ENCODE results near the gene TMEM238.
"Not testable (repeated sequence)": the region's sequence is repeated elsewhere in the genome, so short reads cannot be mapped to it uniquely, and the experiment has no call there.

The TMEM238 gene

GRCh38 chr19:55401390-55401789 is 17.3 kb upstream of the TMEM238 start:
- DNase-seq (ENCODE audit: low read depth) = not testable (repeated sequence)

DNA sequence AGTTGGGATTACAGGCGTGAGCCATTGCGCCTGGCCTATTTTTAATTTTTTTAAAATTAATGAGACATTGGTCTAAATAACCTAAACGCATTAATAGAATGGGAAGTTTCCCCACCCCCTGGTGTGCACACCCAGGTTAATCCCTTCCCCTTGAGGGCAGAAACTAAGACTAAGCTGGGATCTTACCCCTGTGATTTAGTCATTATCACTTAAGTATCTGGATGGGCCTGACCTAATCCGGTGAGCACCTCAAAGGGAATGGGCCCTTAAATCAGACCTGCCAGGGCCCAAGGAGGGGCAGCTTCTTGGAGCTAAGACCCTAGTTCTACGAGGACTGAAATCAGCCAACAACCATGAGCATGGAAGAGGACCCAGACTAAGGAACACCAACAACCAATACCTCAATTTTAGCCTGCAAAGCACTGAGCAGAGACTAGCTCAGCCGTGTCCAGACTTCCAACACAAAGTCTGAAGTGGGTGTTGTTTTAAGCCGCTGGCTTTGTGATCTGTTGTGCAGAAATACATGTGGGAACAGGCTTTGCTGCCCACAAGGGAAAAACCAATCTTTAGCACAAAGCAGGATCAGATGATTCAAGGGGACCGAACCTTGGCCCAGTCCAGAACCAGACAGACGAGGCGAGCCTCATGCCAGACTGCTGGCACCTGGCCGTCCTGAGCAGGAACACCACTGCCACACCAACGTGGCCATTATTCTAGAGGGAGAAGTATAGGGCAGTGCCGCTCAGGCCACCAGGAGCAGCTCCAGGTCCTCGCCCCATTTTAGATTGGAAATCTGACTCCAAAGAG is 16.4 kb upstream of the TMEM238 start:
- DNase-seq (ENCODE audit: low read depth) = no peak

DNA sequence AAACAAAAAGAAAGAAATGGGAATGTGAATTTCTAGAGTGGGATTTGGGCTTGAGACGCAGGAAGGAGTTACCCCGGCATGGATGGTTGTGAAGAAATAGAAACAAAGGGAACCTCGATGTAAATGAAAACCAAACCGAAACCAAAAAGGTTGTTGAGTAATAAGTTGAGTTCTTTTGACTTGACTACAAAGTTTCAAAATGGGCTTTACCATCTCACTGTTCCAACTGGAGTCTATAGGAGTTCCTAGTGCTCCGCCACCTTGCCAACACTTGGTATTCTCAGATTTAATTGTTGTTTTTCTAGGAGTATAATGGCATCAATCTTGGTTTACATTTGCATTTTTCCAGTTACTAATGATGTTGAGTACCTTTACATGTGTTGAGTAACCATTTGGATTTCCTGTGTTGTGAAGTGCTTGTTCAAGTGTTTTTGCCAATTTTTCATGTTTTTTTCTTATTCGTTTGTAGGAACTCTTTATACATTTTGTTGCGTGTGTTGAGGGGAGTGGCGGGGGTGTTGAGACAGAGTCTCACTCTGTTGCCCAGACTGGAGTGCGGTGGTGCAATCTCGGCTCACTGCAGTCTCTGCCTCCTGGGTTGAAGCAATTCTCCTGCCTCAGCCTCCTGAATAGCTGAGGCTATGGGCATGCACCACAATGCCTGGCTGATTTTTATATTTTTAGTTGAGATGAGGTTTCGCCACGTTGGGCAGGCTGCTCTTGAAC is 14.3 kb upstream of the TMEM238 start:
- DNase-seq (ENCODE audit: low read depth) = no peak

DNA sequence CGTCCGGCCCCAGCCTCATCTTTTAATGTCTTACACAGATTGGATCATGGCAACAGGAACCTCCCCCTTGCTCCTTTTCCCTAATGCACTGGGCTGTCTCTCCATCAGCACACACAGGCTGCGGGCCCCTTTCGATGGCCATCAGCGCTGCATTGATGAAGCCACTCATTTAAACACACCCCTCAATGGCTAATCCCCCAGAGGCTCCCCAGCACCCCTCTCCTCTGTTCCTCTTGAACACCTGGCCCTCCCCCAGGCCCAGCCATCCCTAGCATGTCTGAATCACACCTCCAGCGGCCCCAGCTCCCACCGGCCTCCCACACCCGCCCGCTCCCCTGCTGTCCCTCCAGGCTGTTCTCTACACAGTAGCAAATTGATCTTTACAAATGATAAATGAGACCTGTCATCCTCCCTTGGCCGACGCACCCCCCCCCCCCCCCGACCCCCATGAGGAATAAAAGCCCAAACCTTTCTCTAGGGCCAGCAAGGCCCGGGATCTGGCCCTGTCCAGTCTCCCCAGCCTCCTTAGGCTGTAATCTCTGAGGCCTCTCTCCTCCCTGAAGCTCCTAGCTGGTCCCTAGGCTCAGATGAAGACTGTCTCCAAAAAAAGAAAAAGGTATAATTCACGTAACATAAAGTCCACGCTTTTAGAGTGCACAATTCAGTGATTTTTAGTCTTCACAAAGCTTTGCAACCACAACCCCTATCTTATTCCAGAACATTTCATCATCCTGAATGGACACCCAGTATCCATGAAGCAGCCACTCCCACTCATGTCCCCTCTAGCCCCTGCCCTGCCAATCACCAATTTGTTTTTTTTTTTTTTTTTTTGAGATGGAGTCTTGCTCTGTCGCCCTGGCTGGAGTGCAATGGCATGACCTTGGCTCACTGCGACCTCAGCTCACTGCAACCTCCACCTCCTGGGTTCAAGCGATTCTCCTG is 9.0 kb upstream of the TMEM238 start:
- no peak for DNase-seq (ENCODE audit: low read depth)

- no peak for DNase-seq (ENCODE audit: low read depth)
Observed at GRCh38 chr19:55391702-55392615, 7.9 kb upstream of the TMEM238 start.

DNA sequence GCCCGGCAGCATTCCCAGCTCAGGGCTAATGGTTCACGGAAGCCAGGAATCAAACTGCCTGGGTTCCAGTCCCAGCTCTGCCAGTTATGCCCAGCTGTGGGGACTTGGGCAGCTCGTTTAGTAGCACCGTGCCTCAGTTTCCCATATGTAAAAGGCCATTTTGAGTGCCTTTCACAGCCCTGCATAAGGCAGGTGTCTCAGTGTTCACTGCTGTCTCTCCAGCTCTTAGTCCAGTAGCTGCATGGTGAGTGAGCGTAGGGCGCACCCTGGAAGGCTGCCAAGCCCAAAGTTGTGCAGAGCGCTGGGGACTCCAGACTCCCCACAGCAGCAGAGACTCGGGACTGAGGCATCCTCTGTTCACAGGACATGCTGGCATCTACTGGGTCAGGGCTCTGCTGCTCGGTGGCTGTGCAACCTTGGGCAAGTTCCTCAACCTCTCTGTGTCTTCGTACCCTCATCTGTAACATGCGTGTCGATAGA is 7.1 kb upstream of the TMEM238 start:
- no peak for DNase-seq (ENCODE audit: low read depth)

DNA sequence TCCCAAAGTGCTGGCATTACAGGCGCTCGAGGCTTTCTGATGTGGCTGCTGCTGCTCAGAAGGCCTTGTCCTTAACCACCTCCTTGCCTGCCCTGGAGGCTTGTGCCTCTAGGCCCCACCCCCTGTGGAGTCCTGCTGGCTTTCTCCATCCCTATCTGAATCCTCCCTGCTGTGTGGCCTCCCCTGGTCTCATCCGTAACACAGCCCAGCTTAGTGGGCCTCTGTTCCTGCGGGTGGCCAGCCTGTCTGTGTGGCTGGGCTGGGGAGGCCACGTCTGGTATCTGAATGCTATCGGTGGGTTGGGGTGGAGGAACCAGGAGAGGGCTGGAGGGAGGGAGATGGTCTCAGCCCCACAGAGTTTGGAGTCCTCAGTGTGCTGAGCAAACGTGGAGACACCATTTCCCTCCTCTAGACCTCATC is 6.4 kb upstream of the TMEM238 start:
- no peak for DNase-seq (ENCODE audit: low read depth)

- no peak for DNase-seq (ENCODE audit: low read depth)
Observed at GRCh38 chr19:55389386-55390317, 5.6 kb upstream of the TMEM238 start.

GRCh38 chr19:55387736-55388497 is 3.8 kb upstream of the TMEM238 start:
- no peak for DNase-seq (ENCODE audit: low read depth)

- no peak for DNase-seq (ENCODE audit: low read depth)
Observed at GRCh38 chr19:55386493-55386971, 2.4 kb upstream of the TMEM238 start.

GRCh38 chr19:55385724-55386492 is 1.8 kb upstream of the TMEM238 start, which contains the start of gene RPL28:
Gene RPL28, plus strand, starts transcription at chr19:55385932. Its CDS starts 426 bp downstream, at chr19:55386358.
- DNase-seq (ENCODE audit: low read depth) = peak; percentile 95

- peak; percentile 88 for DNase-seq (ENCODE audit: low read depth)
Observed at GRCh38 chr19:55384920-55385723, 1.0 kb upstream of the TMEM238 start.

DNA sequence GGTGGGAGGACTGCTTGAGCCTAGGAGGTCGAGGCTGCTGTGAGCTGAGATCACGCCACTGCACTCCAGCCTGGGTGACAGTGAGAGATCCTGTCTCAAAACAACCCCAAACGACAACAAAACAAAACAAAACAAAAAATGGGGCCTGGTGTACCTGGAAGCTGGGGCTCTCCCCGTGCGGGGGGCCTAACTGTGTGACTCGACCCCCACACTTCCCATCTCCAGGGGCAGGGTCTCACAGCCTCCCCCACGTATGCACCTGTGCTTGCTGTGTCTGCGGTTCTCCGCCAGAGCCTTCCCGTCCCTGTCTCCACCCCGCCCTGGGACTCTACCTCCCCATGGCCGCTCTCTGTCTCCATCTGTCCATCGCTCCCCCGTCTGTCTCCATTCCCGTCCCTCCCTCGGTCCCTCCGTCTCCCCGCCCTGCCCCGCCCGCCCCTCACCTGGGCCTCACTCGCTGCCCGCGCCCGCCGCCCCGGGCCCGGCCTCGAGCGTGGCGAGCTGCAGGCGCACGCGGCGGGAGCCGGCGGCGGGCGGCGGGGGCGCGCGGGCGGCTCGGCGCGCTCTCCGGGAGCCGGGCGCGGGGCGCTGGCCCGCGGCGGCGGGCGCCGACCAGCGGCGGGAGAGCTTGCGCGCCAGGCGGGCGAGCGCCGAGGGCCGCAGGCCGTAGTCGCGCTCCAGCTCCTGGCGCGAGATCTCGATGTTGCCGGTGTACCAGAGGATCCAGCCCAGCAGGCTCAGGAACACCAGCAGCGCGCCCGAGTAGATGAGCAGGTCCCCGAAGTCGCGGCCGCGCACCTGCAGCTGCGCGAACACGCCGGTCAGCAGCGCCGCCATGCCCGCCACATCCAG is 587 bp downstream of the TMEM238 start:
- DNase-seq (ENCODE audit: low read depth) = no peak

- no peak for DNase-seq (ENCODE audit: low read depth)
Observed at GRCh38 chr19:55382522-55383054, 1.5 kb downstream of the TMEM238 start.

DNA sequence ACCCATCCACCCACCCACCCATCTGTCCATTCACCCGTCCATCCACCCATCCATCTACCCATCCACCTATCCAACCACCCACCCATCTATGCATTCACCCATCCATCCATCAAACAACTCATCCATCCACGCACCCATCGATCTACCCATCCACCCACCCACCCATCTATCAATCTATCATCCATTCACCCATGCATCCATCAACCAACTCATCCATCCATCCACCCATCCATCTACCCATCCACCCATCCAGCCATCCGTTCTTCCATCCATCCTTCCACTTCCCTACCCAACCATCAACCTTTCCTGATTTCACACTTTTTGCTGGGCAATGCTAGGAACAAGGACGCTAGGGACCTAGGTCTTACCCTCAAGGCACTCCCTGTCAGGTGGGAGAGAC is 2.1 kb downstream of the TMEM238 start:
- no peak for DNase-seq (ENCODE audit: low read depth)

- DNase-seq (ENCODE audit: low read depth) = no peak
Observed at GRCh38 chr19:55379174-55379573, 4.9 kb downstream of the TMEM238 start.

Data from activated T-helper 1 cell treated with Interleukin-2 at 50 U/mL for 16 hours (primary cell).